ENCODE measurements around the gene SPATA9.
A peak's percentile ranks its signal among the peaks of the same experiment; 100 is the strongest.

The SPATA9 gene

DNA sequence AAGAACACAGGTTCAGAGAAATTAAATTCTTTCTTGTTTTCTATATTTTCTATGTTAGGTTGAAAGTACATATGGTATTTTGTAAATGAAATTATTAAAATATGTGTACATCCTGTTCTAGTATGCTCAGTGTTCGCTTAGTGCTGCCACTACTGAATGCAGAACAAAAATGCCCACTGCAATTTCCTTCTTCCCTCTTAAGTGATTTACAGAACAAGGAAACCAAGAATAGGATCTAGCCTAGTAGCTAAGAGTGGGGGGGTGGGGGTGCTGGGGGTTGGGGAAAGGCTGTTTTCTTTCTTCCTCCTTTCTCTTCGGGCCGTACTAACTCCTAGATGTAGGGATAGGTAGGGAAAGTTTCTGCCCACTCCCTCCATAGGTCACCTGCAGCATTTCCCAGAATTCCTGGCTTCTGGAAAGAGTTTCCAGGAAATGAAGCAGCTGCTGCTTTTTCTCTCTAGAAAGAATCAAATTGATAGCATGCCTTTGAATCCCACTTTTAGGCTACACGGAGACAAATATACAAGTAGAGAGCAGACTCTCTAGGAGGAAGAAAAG, 15.7 kb downstream of the SPATA9 start:
- Histone ChIP-seq H3K4me3 (no peak overlapping the region), H4K20me1 (no peaks in the 10 kb centered on the region), H3K4me2 (no peak overlapping the region), H3K36me3 (no peaks in the 10 kb centered on the region), H3K27ac (no peak overlapping the region), H3K27me3 (no peaks in the 10 kb centered on the region), H3K9me3 (no peaks in the 10 kb centered on the region), H3K4me1 (peaks cover 3% of the 10 kb centered on the region; the same call in 1 of the 2 replicates), H3K9ac (no peak overlapping the region)
- TF ChIP-seq Cebpa-rat (IDR thresholded peaks at IDR 0.05) = no peak

DNA sequence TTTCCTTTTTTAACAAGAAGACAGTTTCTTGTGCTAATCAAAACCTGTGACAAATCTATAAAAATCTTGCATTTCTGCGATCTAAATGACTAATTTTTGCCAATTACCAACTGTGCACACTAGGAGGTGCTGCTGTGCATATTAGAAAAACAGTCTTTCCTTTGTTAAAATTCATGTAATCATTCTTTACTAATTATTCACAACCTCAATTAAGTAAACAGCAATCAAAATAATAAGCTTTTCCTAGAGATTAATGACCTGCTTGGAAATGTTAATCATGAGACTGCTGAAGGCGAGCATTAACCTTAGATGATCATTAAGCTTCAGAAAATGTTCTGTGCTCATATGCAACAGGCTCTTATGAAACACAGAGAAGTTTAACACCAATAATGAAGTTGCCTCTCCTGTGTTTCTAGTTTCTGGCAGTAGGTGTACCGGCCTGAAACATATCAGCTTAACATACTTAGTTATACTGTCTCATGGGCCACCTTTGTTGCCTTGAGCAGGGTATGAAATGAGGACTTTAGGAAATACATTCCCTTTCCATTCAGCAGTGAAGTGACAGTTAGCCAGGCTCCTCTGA, 18.5 kb downstream of the SPATA9 start:
- Histone ChIP-seq H3K4me3 (no peak overlapping the region), H3K4me2 (no peak overlapping the region)

DNA sequence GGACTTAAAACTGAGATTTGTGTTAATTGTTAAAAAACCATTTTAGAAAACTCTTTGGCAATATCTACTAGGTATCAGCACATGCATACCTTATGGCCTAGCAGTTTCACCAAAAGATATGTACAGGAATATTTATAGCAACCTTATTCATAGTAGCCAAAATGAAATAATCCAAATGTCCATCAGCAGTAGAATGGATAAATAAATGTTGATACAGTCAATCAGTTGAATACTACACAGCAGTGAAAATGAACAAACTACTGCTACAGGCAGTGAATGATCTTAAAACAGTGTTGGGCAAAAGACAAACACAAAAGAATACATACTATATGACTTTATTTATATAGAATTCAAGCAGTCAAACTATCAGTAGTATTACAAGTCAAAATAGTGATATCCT, 19.8 kb downstream of the SPATA9 start:
- Histone ChIP-seq H3K27me3 (no peaks in the 10 kb centered on the region), H3K4me1 (no peaks in the 10 kb centered on the region), H3K4me3 (no peak overlapping the region), H3K4me2 (no peak overlapping the region), H4K20me1 (no peaks in the 10 kb centered on the region), H3K9me3 (no peaks in the 10 kb centered on the region), H3K9ac (no peak overlapping the region), H3K36me3 (no peaks in the 10 kb centered on the region), H3K27ac (no peak overlapping the region)
- TF ChIP-seq Cebpa-rat (IDR thresholded peaks at IDR 0.05) = no peak

More for the DNA sequence above, 18.5 kb downstream of the SPATA9 start:
- Histone ChIP-seq H3K9me3 (no peaks in the 10 kb centered on the region), H3K4me1 (no peaks in the 10 kb centered on the region), H3K36me3 (no peaks in the 10 kb centered on the region), H3K9ac (no peak overlapping the region), H4K20me1 (no peaks in the 10 kb centered on the region), H3K27me3 (no peaks in the 10 kb centered on the region), H3K27ac (no peak overlapping the region)
- TF ChIP-seq Cebpa-rat (IDR thresholded peaks at IDR 0.05) = no peak

DNA sequence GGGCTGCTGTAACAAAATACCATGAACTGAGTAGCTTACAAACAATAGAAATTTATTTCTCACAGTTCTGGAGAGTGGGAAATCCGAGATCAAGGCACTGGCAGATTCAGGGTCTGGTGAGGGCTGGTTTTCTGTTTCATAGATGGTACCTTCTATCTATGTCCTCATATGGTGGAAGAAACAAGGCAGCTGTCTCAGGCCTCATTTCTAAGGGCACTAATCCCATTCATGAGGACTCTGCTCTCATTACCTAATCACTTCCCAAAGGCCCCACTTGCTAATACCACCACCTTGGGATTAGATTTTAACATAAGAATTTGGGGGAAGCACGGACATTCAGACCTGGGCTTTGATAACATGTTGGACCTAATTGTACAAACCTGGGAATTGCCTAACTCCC, 22.7 kb downstream of the SPATA9 start:
- Histone ChIP-seq H3K4me2 (no peak overlapping the region), H3K27ac (no peak overlapping the region), H4K20me1 (no peaks in the 10 kb centered on the region), H3K36me3 (no peaks in the 10 kb centered on the region), H3K27me3 (no peaks in the 10 kb centered on the region), H3K4me1 (peaks cover 12% of the 10 kb centered on the region), H3K4me3 (no peak overlapping the region), H3K9me3 (no peaks in the 10 kb centered on the region), H3K9ac (no peak overlapping the region)
- no peak for TF ChIP-seq Cebpa-rat (IDR thresholded peaks at IDR 0.05)

DNA sequence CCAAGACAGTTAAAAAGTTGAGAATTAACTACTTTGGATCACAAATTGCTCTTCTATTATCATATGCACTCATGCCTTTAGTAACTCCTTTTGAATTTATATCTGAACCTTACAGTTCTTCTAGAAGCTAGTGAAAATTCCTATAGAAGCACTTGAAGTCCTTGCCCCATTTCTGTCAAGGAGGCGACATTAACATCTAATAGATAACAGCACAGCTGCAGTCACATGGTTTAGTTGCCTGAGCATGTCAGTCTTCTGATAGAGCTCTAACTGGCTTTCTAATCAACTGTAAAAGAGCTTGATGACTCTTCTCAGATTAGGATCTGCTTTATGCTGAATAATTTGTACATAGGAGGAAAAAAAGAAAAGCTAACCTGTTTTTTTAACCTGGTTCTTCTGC, 27.2 kb downstream of the SPATA9 start:
- no peak overlapping the region for H3K9ac ChIP-seq
- H3K9me3 ChIP-seq = no peaks in the 10 kb centered on the region
- H3K4me3 ChIP-seq = no peak overlapping the region
- H3K4me2 ChIP-seq = peak overlapping the region; percentile 50
- H4K20me1 ChIP-seq = no peaks in the 10 kb centered on the region
- peak overlapping the region; percentile 59 for H3K27ac ChIP-seq
- no peaks in the 10 kb centered on the region for H3K36me3 ChIP-seq
- H3K4me1 ChIP-seq = peaks cover 16% of the 10 kb centered on the region
- H3K27me3 ChIP-seq = no peaks in the 10 kb centered on the region
- TF ChIP-seq Cebpa-rat (IDR thresholded peaks at IDR 0.05) = no peak

DNA sequence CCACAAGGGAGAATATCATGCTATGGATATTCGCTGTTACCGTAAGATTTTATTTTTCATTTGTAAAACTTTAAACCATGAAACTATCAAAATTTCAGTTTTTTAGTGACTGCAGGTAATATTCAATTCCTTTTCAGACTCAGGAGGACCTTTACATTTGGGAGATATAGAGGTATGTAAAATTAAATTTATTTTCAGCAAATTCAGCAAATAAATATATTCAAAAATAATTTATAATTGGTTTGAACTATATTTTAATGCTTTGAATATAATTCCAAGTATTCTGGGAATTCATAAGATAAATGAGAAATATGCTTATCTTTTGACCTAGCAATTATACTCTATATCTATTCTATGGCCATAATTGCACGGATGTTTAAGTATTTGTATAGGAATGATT, 28.6 kb downstream of the SPATA9 start:
- no peak for TF ChIP-seq Cebpa-rat (IDR thresholded peaks at IDR 0.05)
- Histone ChIP-seq H3K4me3 (no peak overlapping the region), H3K36me3 (no peaks in the 10 kb centered on the region), H3K9ac (no peak overlapping the region), H3K4me1 (peaks cover 16% of the 10 kb centered on the region), H3K27me3 (no peaks in the 10 kb centered on the region), H3K27ac (no peak overlapping the region), H4K20me1 (no peaks in the 10 kb centered on the region), H3K9me3 (no peaks in the 10 kb centered on the region), H3K4me2 (no peak overlapping the region)

DNA sequence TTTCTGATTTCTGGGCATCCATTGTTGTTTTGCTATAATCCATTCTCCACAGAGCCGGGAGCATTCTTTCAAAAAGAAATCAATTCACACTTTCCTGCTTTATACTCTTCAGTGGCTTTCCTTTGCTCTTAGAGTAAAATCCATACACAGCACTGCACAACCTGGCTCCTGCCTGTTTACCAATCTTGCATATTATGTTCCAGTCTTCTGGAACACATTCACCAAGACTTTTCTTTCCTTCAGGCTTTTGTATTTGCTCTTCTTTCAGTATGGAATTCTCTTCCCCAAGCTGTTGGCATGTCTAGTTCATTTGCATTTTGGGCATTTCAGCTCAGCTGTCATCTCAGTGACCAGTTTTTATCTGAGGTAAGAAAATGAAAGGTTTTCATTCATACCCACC, 29.9 kb downstream of the SPATA9 start:
- H3K4me1 ChIP-seq = peaks cover 22% of the 10 kb centered on the region
- no peak for TF ChIP-seq Cebpa-rat (IDR thresholded peaks at IDR 0.05)
- no peak overlapping the region for H3K4me2 ChIP-seq
- H3K27ac ChIP-seq = no peak overlapping the region
- no peak overlapping the region for H3K4me3 ChIP-seq
- H3K27me3 ChIP-seq = no peaks in the 10 kb centered on the region
- H4K20me1 ChIP-seq = no peaks in the 10 kb centered on the region
- H3K36me3 ChIP-seq = no peaks in the 10 kb centered on the region
- no peak overlapping the region for H3K9ac ChIP-seq
- no peaks in the 10 kb centered on the region for H3K9me3 ChIP-seq

DNA sequence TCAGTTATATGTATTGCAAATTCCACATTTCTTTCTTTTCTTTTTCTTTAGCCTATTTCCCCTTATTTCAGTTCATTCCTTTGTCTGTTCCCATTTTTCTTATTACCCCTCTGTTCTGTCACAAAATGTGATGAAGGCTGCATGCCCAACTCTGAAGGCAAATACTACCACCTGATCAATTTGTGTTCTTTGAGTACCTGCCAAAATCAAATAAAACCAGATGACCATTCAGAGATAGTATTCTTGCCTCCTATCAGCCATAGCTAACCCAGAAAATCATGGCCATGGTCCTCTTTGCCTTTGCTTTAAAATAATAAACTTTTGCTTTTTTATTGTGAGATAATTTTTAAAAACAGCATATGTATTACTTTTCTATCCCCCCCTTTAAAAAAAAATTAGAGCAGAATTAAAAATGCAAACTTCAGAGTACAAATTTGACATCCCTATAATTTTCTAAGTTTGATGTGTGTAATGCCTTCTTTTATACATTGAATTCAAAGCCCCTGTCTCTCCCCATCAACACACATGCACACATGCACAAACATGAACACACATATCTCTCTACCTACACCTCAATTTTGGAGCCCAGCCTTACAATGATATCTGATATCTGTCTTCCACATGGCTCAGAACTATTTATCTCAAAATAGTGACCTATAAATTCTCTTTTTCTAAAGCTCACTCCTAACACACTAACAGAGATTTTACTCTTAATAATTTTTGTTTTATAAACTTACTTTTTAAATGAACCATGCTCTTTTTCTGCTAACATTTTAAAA, 32.8 kb downstream of the SPATA9 start:
- Histone ChIP-seq H3K36me3 (no peaks in the 10 kb centered on the region), H3K4me1 (peaks cover 31% of the 10 kb centered on the region), H3K9me3 (no peaks in the 10 kb centered on the region), H3K27me3 (no peaks in the 10 kb centered on the region), H3K27ac (no peak overlapping the region), H3K9ac (no peak overlapping the region), H4K20me1 (no peaks in the 10 kb centered on the region), H3K4me2 (no peak overlapping the region), H3K4me3 (no peak overlapping the region)
- TF ChIP-seq Cebpa-rat (IDR thresholded peaks at IDR 0.05) = no peak

DNA sequence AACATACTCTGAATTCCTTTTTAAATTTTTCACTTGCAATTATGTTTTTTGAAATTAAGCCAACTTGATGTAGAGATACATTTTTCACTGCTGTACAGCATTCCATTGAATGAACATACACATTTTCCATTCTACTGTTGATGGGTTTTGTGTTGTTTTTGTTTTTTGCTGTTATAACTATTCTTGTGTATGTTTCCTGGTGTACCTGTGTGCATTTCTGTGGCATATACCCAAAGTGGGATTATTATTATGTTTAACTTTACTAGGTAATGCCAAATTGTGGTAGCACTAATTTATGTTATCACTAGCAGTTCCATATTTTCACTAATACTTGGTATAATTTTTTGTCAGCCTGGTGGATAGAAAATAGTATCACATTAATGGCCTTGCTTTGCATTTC, 33.5 kb downstream of the SPATA9 start:
- no peaks in the 10 kb centered on the region for H3K27me3 ChIP-seq
- no peaks in the 10 kb centered on the region for H3K36me3 ChIP-seq
- H3K9me3 ChIP-seq = no peaks in the 10 kb centered on the region
- no peak overlapping the region for H3K4me3 ChIP-seq
- peaks cover 28% of the 10 kb centered on the region for H3K4me1 ChIP-seq
- H3K27ac ChIP-seq = no peak overlapping the region
- H3K4me2 ChIP-seq = no peak overlapping the region
- H4K20me1 ChIP-seq = no peaks in the 10 kb centered on the region
- no peak for TF ChIP-seq Cebpa-rat (IDR thresholded peaks at IDR 0.05)
- no peak overlapping the region for H3K9ac ChIP-seq
